ENCODE data around the gene KCNMB4. TPM values are rescaled to one million over a fixed set of nuclear protein-coding genes. Genes with fewer than 3 reads are reported as not detected.

KCNMB4 gene
- total RNA-seq, 1 experiment from 2014 or later: 6.3 TPM

DNA sequence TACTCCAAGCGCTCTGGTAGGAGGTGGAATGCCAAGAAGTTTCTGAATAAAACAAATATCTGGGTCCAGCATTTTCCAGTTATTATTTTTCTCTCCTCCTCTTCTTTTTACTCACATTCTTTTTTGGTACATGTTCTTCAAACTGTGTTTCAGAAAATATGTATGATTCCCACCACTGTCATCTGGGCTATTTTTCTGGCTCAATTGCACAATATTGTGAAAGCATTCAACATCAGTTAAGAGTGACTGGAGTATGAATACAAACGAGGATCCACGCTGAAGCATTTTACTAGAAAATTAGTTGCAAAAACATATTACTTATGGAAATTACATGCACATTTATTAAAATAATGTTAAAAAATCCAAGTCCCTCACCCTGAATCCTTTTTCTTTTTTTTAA is 61.5 kb downstream of the KCNMB4 start:
- Histone ChIP-seq H3K4me3 (no peak overlapping the region), H3K36me3 (ENCODE audit: low read depth) (no peaks in the 10 kb centered on the region), H3K4me1 (replicated peaks; ENCODE audit: insufficient read depth) (no peaks in the 10 kb centered on the region), H3K9me2 (ENCODE audit: insufficient read depth) (no peaks in the 10 kb centered on the region), H3K4me2 (no peak overlapping the region), H3K79me2 (ENCODE audit: low read depth) (no peaks in the 10 kb centered on the region), H3K27me3 (ENCODE audit: insufficient read depth, low read depth) (no peaks in the 10 kb centered on the region), H3K27ac (no peak overlapping the region), H4K20me1 (ENCODE audit: insufficient read depth) (no peaks in the 10 kb centered on the region), H3F3A (ENCODE audit: insufficient read depth, low read depth) (no peaks in the 10 kb centered on the region), H2AFZ (no peak overlapping the region), H3K9me3 (ENCODE audit: insufficient read depth, low read depth) (no peaks in the 10 kb centered on the region)
- ChIA-PET CTCF (no interaction called here), POLR2A (ENCODE audit: unreplicated experiment) (no interaction called here)
- no TSS peak for BruUV-seq (replicated peaks)
- no peak for DNase-seq
- intact Hi-C loops (cut with micrococcal nuclease; ENCODE audit: unreplicated experiment): no loop called here
- TF ChIP-seq, protein P1, sequence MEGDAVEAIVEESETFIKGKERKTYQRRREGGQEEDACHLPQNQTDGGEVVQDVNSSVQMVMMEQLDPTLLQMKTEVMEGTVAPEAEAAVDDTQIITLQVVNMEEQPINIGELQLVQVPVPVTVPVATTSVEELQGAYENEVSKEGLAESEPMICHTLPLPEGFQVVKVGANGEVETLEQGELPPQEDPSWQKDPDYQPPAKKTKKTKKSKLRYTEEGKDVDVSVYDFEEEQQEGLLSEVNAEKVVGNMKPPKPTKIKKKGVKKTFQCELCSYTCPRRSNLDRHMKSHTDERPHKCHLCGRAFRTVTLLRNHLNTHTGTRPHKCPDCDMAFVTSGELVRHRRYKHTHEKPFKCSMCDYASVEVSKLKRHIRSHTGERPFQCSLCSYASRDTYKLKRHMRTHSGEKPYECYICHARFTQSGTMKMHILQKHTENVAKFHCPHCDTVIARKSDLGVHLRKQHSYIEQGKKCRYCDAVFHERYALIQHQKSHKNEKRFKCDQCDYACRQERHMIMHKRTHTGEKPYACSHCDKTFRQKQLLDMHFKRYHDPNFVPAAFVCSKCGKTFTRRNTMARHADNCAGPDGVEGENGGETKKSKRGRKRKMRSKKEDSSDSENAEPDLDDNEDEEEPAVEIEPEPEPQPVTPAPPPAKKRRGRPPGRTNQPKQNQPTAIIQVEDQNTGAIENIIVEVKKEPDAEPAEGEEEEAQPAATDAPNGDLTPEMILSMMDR (conservative IDR thresholded peaks at IDR 0.05): no peak
- TF ChIP-seq EZH2 (IDR thresholded peaks at IDR 0.05; ENCODE audit: low read depth): no peak

DNA sequence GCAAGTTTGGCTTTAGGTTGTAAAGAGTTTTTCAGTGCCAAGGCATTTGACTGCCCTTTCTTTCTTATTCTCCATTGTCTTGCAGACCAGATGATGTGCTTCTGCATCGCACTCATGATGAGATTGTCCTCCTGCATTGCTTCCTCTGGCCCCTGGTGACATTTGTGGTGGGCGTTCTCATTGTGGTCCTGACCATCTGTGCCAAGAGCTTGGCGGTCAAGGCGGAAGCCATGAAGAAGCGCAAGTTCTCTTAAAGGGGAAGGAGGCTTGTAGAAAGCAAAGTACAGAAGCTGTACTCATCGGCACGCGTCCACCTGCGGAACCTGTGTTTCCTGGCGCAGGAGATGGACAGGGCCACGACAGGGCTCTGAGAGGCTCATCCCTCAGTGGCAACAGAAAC is 64.3 kb downstream of the KCNMB4 start:
- POLR2A ChIA-PET (ENCODE audit: unreplicated experiment): no interaction called here
- TF ChIP-seq, protein P1 (conservative IDR thresholded peaks at IDR 0.05): no peak
- no peak for TF ChIP-seq EZH2 (IDR thresholded peaks at IDR 0.05; ENCODE audit: low read depth)
- BruUV-seq (replicated peaks): no TSS peak

DNA sequence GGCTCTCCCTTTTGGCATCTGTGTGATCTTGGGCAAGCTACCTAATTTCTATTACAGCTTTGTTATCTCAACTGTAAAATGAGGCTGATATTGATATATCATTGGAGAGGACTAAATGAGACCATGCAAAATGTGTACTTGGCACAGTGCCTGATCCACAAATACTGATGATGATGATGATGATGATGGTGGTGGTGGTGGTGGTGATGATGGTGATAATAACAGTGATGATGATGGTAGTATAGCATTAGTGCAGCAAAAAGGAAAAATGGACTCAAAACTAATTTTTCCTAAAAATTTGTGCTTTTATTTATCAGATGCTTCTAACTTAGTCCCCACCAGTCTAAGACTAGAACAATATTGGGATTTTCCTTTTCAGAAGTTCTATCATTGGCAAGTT is 70.7 kb downstream of the KCNMB4 start:
- H3K4me3 ChIP-seq: no peak overlapping the region
- POLR2A ChIA-PET (ENCODE audit: unreplicated experiment): no interaction called here
- 0 out of 2 replicates have a peak, but pooled peaks cover 2% of the 10 kb centered on the region for H3K9me3 ChIP-seq (ENCODE audit: insufficient read depth, low read depth)
- no peak for DNase-seq
- no peaks in the 10 kb centered on the region for H3K27me3 ChIP-seq (ENCODE audit: insufficient read depth, low read depth)
- H2AFZ ChIP-seq: no peak overlapping the region
- no peaks in the 10 kb centered on the region for H3K36me3 ChIP-seq (ENCODE audit: low read depth)
- H3K27ac ChIP-seq: no peak overlapping the region
- no peaks in the 10 kb centered on the region for H4K20me1 ChIP-seq (ENCODE audit: insufficient read depth)
- H3K4me1 ChIP-seq (replicated peaks; ENCODE audit: insufficient read depth): no peaks in the 10 kb centered on the region
- intact Hi-C loops (cut with micrococcal nuclease; ENCODE audit: unreplicated experiment): no loop called here
- H3K79me2 ChIP-seq (ENCODE audit: low read depth): no peaks in the 10 kb centered on the region
- TF ChIP-seq EZH2 (IDR thresholded peaks at IDR 0.05; ENCODE audit: low read depth): no peak
- TF ChIP-seq, protein P1 (conservative IDR thresholded peaks at IDR 0.05): no peak
- no TSS peak for BruUV-seq (replicated peaks)
- CTCF ChIA-PET: no interaction called here
- no peaks in the 10 kb centered on the region for H3K9me2 ChIP-seq (ENCODE audit: insufficient read depth)
- H3K4me2 ChIP-seq: no peak overlapping the region
- H3F3A ChIP-seq (ENCODE audit: insufficient read depth, low read depth): no peaks in the 10 kb centered on the region

More for the DNA sequence above, 64.3 kb downstream of the KCNMB4 start:
- no peak overlapping the region for H3K4me3 ChIP-seq
- CTCF ChIA-PET: no interaction called here
- H3K27ac ChIP-seq: no peak overlapping the region
- H3K9me3 ChIP-seq (ENCODE audit: insufficient read depth, low read depth): no peaks in the 10 kb centered on the region
- H3F3A ChIP-seq (ENCODE audit: insufficient read depth, low read depth): no peaks in the 10 kb centered on the region
- H2AFZ ChIP-seq: no peak overlapping the region
- H3K9me2 ChIP-seq (ENCODE audit: insufficient read depth): no peaks in the 10 kb centered on the region
- no peak overlapping the region for H3K4me2 ChIP-seq
- H3K4me1 ChIP-seq (replicated peaks; ENCODE audit: insufficient read depth): no peaks in the 10 kb centered on the region
- intact Hi-C loops (cut with micrococcal nuclease; ENCODE audit: unreplicated experiment): no loop called here
- H3K79me2 ChIP-seq (ENCODE audit: low read depth): no peaks in the 10 kb centered on the region
- H3K36me3 ChIP-seq (ENCODE audit: low read depth): no peaks in the 10 kb centered on the region
- no peak for DNase-seq
- no peaks in the 10 kb centered on the region for H3K27me3 ChIP-seq (ENCODE audit: insufficient read depth, low read depth)
- H4K20me1 ChIP-seq (ENCODE audit: insufficient read depth): no peaks in the 10 kb centered on the region
